K562 (cell line): ENCODE results near the gene TMEM222. TPM values are rescaled to one million over a fixed set of nuclear protein-coding genes. Genes with fewer than 3 reads are reported as not detected.
A peak's percentile ranks its signal among the peaks of the same experiment; 100 is the strongest.

ENCODE experiments used
- AFF1 ChIP-seq, 2 experiments: fragments of 450-650 bp; IDR thresholded peaks; 2 replicates each; pipeline ENCODE4 v1.6.1; 2018; ENCODE audit warnings: mild to moderate bottlenecking in 2 of 2, low read depth in 1 of 2; ENCODE audit not compliant: partially characterized antibody in 2 of 2
- BMI1 ChIP-seq: fragments of 150-350 bp; IDR thresholded peaks from 2 replicates; pipeline ENCODE4 v1.6.1; 2014; ENCODE audit warnings: low read length
- CBFB ChIP-seq: sonication (generic); formaldehyde crosslinking; IDR thresholded peaks from 2 replicates; pipeline ENCODE4 v1.4.0; 2020; ENCODE audit warnings: mild to moderate bottlenecking, missing genetic modification reagents
- CHD1 ChIP-seq: fragments of 200-600 bp; sonication (generic); IDR thresholded peaks from one replicate; pipeline ENCODE4 v1.6.1; 2012; ENCODE audit warnings: mild to moderate bottlenecking, moderate library complexity, low read length, inconsistent platforms
- CHD2 ChIP-seq: IDR thresholded peaks from 2 replicates; pipeline ENCODE4 v1.6.1; 2011; ENCODE audit warnings: low read depth, low read length
- DNMT1 ChIP-seq: fragments of 450-650 bp; IDR thresholded peaks from 2 replicates; pipeline ENCODE4 v1.6.1; 2016; ENCODE audit warnings: antibody characterized with exemption, mild to moderate bottlenecking
- EP400 ChIP-seq: fragments of 450-650 bp; IDR thresholded peaks from 2 replicates; pipeline ENCODE4 v1.6.1; 2017; ENCODE audit warnings: antibody characterized with exemption, mild to moderate bottlenecking, moderate library complexity
- KAT7 ChIP-seq: sonication (generic); formaldehyde crosslinking; IDR thresholded peaks from 2 replicates; pipeline ENCODE4 v1.8.0; 2022; ENCODE audit warnings: missing genetic modification reagents, mild to moderate bottlenecking, borderline replicate concordance
- NEUROD1 ChIP-seq: fragments of 150-350 bp; IDR thresholded peaks from 2 replicates; pipeline ENCODE4 v1.6.1; 2014; ENCODE audit warnings: borderline replicate concordance, low read length, low read depth; ENCODE audit not compliant: partially characterized antibody
- POLR3A ChIP-seq: IDR thresholded peaks from 2 replicates; pipeline ENCODE4 v1.6.1; 2011; ENCODE audit warnings: borderline replicate concordance, mild to moderate bottlenecking, moderate library complexity; ENCODE audit not compliant: insufficient read length, insufficient read depth; ENCODE audit errors: extremely low read depth
- SREBF1 ChIP-seq: fragments of 150-350 bp; IDR thresholded peaks from 2 replicates; pipeline ENCODE4 v1.6.1; 2014; ENCODE audit warnings: antibody characterized with exemption, low read depth, low read length, borderline replicate concordance
- SRF ChIP-seq, 2 experiments: fragments of 250-450, 450-650 bp in 1 of 2; sonication (Bioruptor Pico) in 1 of 2; sonication (generic) in 1 of 2; formaldehyde crosslinking; IDR thresholded peaks; 2 replicates each; pipeline versions ENCODE4 v1.5.0 to v1.5.1; 2020 to 2022; ENCODE audit warnings: mild to moderate bottlenecking in 1 of 2, missing genetic modification reagents in 1 of 2
- ZBTB49 ChIP-seq: sonication (generic); formaldehyde crosslinking; IDR thresholded peaks from 2 replicates; pipeline ENCODE4 v1.8.0; 2022; ENCODE audit warnings: missing genetic modification reagents, mild to moderate bottlenecking, borderline replicate concordance
- ZNF133 ChIP-seq: fragments of 250-450 bp; sonication (Bioruptor Pico); IDR thresholded peaks from 2 replicates; pipeline ENCODE4 v1.4.0; 2020; ENCODE audit warnings: mild to moderate bottlenecking
- polyA plus RNA-seq, 8 experiments: library from polyadenylated mRNA; depleted of rRNA in 4 of 8; stranded (reverse) in 5 of 8; unstranded in 3 of 8; fragments of >200 nt; fragmentation: Nextera tagmentation in 2 of 8; fragmentation: Illumina TruSeq in 1 of 8; extraction: Ambion mirVana in 2 of 8; extraction: Trizol in 1 of 8; gene quantifications; 2 replicates each; pipeline versions ENCODE4 v1.2.1 to v1.2.3, GENCODE V29; 2011 to 2014; ENCODE audit warnings: inconsistent platforms in 1 of 8, missing spikeins in 1 of 8
- total RNA-seq, 7 experiments: library from RNA; depleted of rRNA in 6 of 7; stranded (reverse); fragments of >200 nt in 6 of 7; fragmentation: Illumina TruSeq in 2 of 7; extraction: Trizol in 2 of 7; gene quantifications; 2 replicates each; pipeline versions ENCODE4 v1.2.1 to v1.2.3, GENCODE V29; 2011 to 2021; ENCODE audit warnings: low replicate concordance in 1 of 7
- TF ChIP-seq, protein P1 (sequence below): sonication (generic); formaldehyde crosslinking; IDR thresholded peaks from 2 replicates; pipeline ENCODE4 v1.8.0; 2023; ENCODE audit warnings: mild to moderate bottlenecking, missing genetic modification reagents
- TF ChIP-seq, protein P2 (sequence below): fragments of 250-450 bp; sonication (Bioruptor Pico); IDR thresholded peaks from 2 replicates; pipeline ENCODE4 v1.5.0; 2021

TMEM222 gene
- total and polyA plus RNA-seq, 9 of the 15 experiments (the other 6 are each of a cell fraction or from before 2014, with no cell fraction given): 6.9 to 48.0 (median 32.8) TPM

GRCh38 chr1:27322569-27323240, 742 bp downstream of the TMEM222 start (continued):
- TF ChIP-seq, protein P1, sequence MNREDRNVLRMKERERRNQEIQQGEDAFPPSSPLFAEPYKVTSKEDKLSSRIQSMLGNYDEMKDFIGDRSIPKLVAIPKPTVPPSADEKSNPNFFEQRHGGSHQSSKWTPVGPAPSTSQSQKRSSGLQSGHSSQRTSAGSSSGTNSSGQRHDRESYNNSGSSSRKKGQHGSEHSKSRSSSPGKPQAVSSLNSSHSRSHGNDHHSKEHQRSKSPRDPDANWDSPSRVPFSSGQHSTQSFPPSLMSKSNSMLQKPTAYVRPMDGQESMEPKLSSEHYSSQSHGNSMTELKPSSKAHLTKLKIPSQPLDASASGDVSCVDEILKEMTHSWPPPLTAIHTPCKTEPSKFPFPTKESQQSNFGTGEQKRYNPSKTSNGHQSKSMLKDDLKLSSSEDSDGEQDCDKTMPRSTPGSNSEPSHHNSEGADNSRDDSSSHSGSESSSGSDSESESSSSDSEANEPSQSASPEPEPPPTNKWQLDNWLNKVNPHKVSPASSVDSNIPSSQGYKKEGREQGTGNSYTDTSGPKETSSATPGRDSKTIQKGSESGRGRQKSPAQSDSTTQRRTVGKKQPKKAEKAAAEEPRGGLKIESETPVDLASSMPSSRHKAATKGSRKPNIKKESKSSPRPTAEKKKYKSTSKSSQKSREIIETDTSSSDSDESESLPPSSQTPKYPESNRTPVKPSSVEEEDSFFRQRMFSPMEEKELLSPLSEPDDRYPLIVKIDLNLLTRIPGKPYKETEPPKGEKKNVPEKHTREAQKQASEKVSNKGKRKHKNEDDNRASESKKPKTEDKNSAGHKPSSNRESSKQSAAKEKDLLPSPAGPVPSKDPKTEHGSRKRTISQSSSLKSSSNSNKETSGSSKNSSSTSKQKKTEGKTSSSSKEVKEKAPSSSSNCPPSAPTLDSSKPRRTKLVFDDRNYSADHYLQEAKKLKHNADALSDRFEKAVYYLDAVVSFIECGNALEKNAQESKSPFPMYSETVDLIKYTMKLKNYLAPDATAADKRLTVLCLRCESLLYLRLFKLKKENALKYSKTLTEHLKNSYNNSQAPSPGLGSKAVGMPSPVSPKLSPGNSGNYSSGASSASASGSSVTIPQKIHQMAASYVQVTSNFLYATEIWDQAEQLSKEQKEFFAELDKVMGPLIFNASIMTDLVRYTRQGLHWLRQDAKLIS (CRISPR knock-in tag): peak; percentile 13; the same call in 1 of the 2 replicates
- no peak for TF ChIP-seq BMI1
- 0 out of 2 replicates have a peak, but pooled peaks have one; percentile 0 for TF ChIP-seq CBFB (CRISPR knock-in tag)
- no peak for TF ChIP-seq NEUROD1
- 0 out of 2 replicates have a peak, but pooled peaks have one; percentile 11 for TF ChIP-seq KAT7
- TF ChIP-seq SREBF1: no peak
- no peak for TF ChIP-seq SRF (CRISPR knock-in tag; IDR thresholded peaks at IDR 0.05)
- no peak for TF ChIP-seq ZBTB49 (CRISPR knock-in tag)
- TF ChIP-seq DNMT1: no peak
- TF ChIP-seq EP400: no peak
- TF ChIP-seq ZNF133: no peak
- no peak for TF ChIP-seq CHD1
- TF ChIP-seq, protein P2, sequence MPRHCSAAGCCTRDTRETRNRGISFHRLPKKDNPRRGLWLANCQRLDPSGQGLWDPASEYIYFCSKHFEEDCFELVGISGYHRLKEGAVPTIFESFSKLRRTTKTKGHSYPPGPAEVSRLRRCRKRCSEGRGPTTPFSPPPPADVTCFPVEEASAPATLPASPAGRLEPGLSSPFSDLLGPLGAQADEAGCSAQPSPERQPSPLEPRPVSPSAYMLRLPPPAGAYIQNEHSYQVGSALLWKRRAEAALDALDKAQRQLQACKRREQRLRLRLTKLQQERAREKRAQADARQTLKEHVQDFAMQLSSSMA (CRISPR knock-in tag): no peak
- no peak for TF ChIP-seq AFF1 (IDR thresholded peaks at IDR 0.05; ENCODE audit: low read depth in 1 of 2, partially characterized antibody in 2 of 2)
- TF ChIP-seq POLR3A: no peak
- TF ChIP-seq CHD2: no peak
